OCI-LY3 (cell line): ENCODE results near the gene ZC3H10.

Experiments
- CTCF ChIP-seq: fragments of 200-600, 300-600 bp; sonication (generic); IDR thresholded peaks from 2 replicates; pipeline ENCODE4 v1.5.1; 2014; ENCODE audit warnings: antibody characterized with exemption, low read length, low read depth
- EZH2phosphoT487 ChIP-seq: fragments of 200-600 bp; shearing (Covaris generic); IDR thresholded peaks from 2 replicates; pipeline ENCODE4 v1.6.1; 2018; ENCODE audit warnings: antibody characterized with exemption, mixed run types, low read depth

GRCh38 chr12:56146492-56147460, 28.7 kb downstream of the ZC3H10 start:
- TF ChIP-seq CTCF, result no peak
- TF ChIP-seq EZH2phosphoT487, result no peak
